Prostate gland (tissue), 2 donors: ENCODE results near the gene SHROOM3. TPM values are rescaled to one million over a fixed set of nuclear protein-coding genes. Genes with fewer than 3 reads are reported as not detected.

Experiments used
- DNase-seq: peaks from one replicate; pipeline ENCODE4 v3.0.0-alpha.2; 2019; ENCODE audit warnings: low spot score
- H3K27ac ChIP-seq, 2 donors: fragments of 200-600 bp; sonication (generic); 2 replicates each; pipeline ENCODE4 v1.5.1; 2017 to 2019
- H3K27me3 ChIP-seq: fragments of 200-600 bp; sonication (generic); replicated peaks from 2 replicates; pipeline ENCODE4 v1.5.1; 2019; ENCODE audit not compliant: insufficient read depth
- H3K36me3 ChIP-seq, 2 donors: fragments of 200-600 bp; sonication (generic); 1 replicate in 1 of 2; 2 replicates in 1 of 2; pipeline versions ENCODE4 v1.5.1 to v1.8.1; 2017 to 2019
- H3K4me1 ChIP-seq: fragments of 200-600 bp; sonication (generic); replicated peaks from 2 replicates; pipeline ENCODE4 v1.5.1; 2019
- H3K4me3 ChIP-seq, 2 donors: fragments of 200-600 bp; sonication (generic); 2 replicates each; pipeline ENCODE4 v1.5.1; 2017 to 2019
- H3K9me3 ChIP-seq: fragments of 200-600 bp; sonication (generic); 2 replicates; pipeline ENCODE4 v1.5.1; 2017
- CTCF ChIP-seq, 4 experiments: fragments of 200-600 bp in 2 of 4; fragments of 450-650 bp in 2 of 4; sonication (generic) in 2 of 4; IDR thresholded peaks; 1 replicate in 3 of 4; 2 replicates in 1 of 4; pipeline ENCODE4 v1.5.1; 2016 to 2019; ENCODE audit warnings: antibody characterized with exemption in 4 of 4, mild to moderate bottlenecking in 2 of 4, moderate library complexity in 2 of 4
- POLR2A ChIP-seq: fragments of 450-650 bp; IDR thresholded peaks from one replicate; pipeline ENCODE4 v1.6.1; 2016; ENCODE audit warnings: antibody characterized with exemption, mild to moderate bottlenecking
- POLR2AphosphoS5 ChIP-seq: sonication (generic); formaldehyde crosslinking; IDR thresholded peaks from one replicate; pipeline ENCODE4 v1.6.1; 2017; ENCODE audit warnings: antibody characterized with exemption
- WGBS: methylation state at CpG from one replicate; pipeline ENCODE4 v1.1.5; 2018; 5-methylcytosine and 5-hydroxymethylcytosine counted together
- intact Hi-C: fragments of 100-400 bp; cut with DNase I; formaldehyde crosslinking; loops from one replicate; pipeline ENCODE4 v1.14.2; 2022
- total RNA-seq, 2 donors: library from RNA; depleted of rRNA; stranded (reverse); fragments of >200 nt; gene quantifications; one replicate each; pipeline ENCODE4 v1.1.0, GENCODE V29; 2016

Gene SHROOM3
- total RNA-seq, 2 donors from 2014 or later, result 107 to 137 TPM

- Histone ChIP-seq H3K4me3 (no peak overlapping the region), H3K27ac (no peak overlapping the region), H3K4me1 (no peaks in the 10 kb centered on the region), H3K27me3 (no peaks in the 10 kb centered on the region), H3K9me3 (no peaks in the 10 kb centered on the region), H3K36me3 (no peaks in the 10 kb centered on the region)
- no peak for DNase-seq
- intact Hi-C loops, result no loop called here
- WGBS, result 91% methylated on average over 4 of the region's 4 CpGs
- no peak for TF ChIP-seq POLR2AphosphoS5
- TF ChIP-seq POLR2A, result no peak
- TF ChIP-seq CTCF (IDR thresholded peaks at IDR 0.05), result no peak
Observed at GRCh38 chr4:76762137-76763130, 327.4 kb downstream of the SHROOM3 start.

GRCh38 chr4:76764251-76764650, 329.2 kb downstream of the SHROOM3 start:
- intact Hi-C loops, result no loop called here
- WGBS, result 93% methylated on average over 1 of the region's 1 CpG
- Histone ChIP-seq H3K27ac (no peak overlapping the region), H3K4me1 (no peaks in the 10 kb centered on the region), H3K36me3 (no peaks in the 10 kb centered on the region), H3K9me3 (no peaks in the 10 kb centered on the region), H3K4me3 (no peak overlapping the region), H3K27me3 (no peaks in the 10 kb centered on the region)
- TF ChIP-seq POLR2AphosphoS5 (no peak), POLR2A (no peak), CTCF (IDR thresholded peaks at IDR 0.05) (no peak)
- no peak for DNase-seq

- H3K27ac ChIP-seq, result no peak overlapping the region
- no peak for DNase-seq
- no peaks in the 10 kb centered on the region for H3K36me3 ChIP-seq
- H3K4me3 ChIP-seq, result no peak overlapping the region
- intact Hi-C loops, result no loop called here
- 93% methylated on average over 14 of the region's 14 CpGs for WGBS
- H3K9me3 ChIP-seq, result no peaks in the 10 kb centered on the region
- no peaks in the 10 kb centered on the region for H3K4me1 ChIP-seq
- TF ChIP-seq POLR2A (no peak), CTCF (IDR thresholded peaks at IDR 0.05) (no peak), POLR2AphosphoS5 (no peak)
- H3K27me3 ChIP-seq, result no peaks in the 10 kb centered on the region
Observed at GRCh38 chr4:76765473-76766183, 330.6 kb downstream of the SHROOM3 start.

GRCh38 chr4:76767983-76768382, 333.0 kb downstream of the SHROOM3 start:
- H3K27me3 ChIP-seq, result no peaks in the 10 kb centered on the region

More at GRCh38 chr4:76767983-76768382, 333.0 kb downstream of the SHROOM3 start:
- WGBS, result 29% methylated on average over 2 of the region's 2 CpGs
- TF ChIP-seq POLR2AphosphoS5 (no peak), CTCF (IDR thresholded peaks at IDR 0.05) (no peak), POLR2A (no peak)
- intact Hi-C loops, result no loop called here
- H3K27ac ChIP-seq, result no peak overlapping the region
- no peak for DNase-seq
- H3K4me3 ChIP-seq, result no peak overlapping the region
- H3K36me3 ChIP-seq, result peaks cover 0 to 5% of the 10 kb centered on the region in 2 donors
- H3K9me3 ChIP-seq, result no peaks in the 10 kb centered on the region
- no peaks in the 10 kb centered on the region for H3K4me1 ChIP-seq
